K562 (cell line): ENCODE results near the gene XPR1. TPM values are rescaled to one million over a fixed set of nuclear protein-coding genes. Genes with fewer than 3 reads are reported as not detected.

Experiments
- BCLAF1 ChIP-seq, 2 experiments: fragments of 450-650 bp in 1 of 2; IDR thresholded peaks; 2 replicates each; pipeline ENCODE4 v1.6.1; 2011 to 2017; ENCODE audit warnings: low read depth in 2 of 2, antibody characterized with exemption in 1 of 2, borderline replicate concordance in 1 of 2, low read length in 1 of 2, mild to moderate bottlenecking in 1 of 2, mixed read lengths in 1 of 2; ENCODE audit not compliant: control insufficient read depth in 1 of 2
- BHLHE40 ChIP-seq: IDR thresholded peaks from 2 replicates; pipeline ENCODE4 v1.6.1; 2011; ENCODE audit warnings: low read length, improper control_type of control experiment
- CBX3 ChIP-seq, 2 experiments: IDR thresholded peaks; 1 replicate in 1 of 2; 2 replicates in 1 of 2; pipeline ENCODE4 v1.6.1; 2012; ENCODE audit warnings: inconsistent platforms in 2 of 2, low read length in 2 of 2, borderline replicate concordance in 1 of 2, control low read depth in 1 of 2
- CHD1 ChIP-seq: fragments of 200-600 bp; sonication (generic); IDR thresholded peaks from one replicate; pipeline ENCODE4 v1.6.1; 2012; ENCODE audit warnings: mild to moderate bottlenecking, moderate library complexity, low read length, inconsistent platforms
- CREBBP ChIP-seq: IDR thresholded peaks from one replicate; pipeline ENCODE4 v1.6.1; 2012; ENCODE audit warnings: low read depth, mild to moderate bottlenecking, control low read depth, inconsistent platforms, low read length
- ETV5 ChIP-seq: sonication (generic); formaldehyde crosslinking; IDR thresholded peaks from 2 replicates; pipeline ENCODE4 v1.4.0; 2020; ENCODE audit warnings: low read depth, mild to moderate bottlenecking, missing genetic modification reagents
- HDAC2 ChIP-seq: fragments of 450-650 bp; IDR thresholded peaks from 2 replicates; pipeline ENCODE4 v1.6.1; 2016; ENCODE audit warnings: mild to moderate bottlenecking
- HNRNPL ChIP-seq: fragments of 200-400 bp; formaldehyde crosslinking; IDR thresholded peaks from 2 replicates; pipeline ENCODE4 v1.6.1; 2017; ENCODE audit warnings: low read depth, mild to moderate bottlenecking, low read length
- MCM3 ChIP-seq: fragments of 450-650 bp; IDR thresholded peaks from 2 replicates; pipeline ENCODE4 v1.6.1; 2016
- MITF ChIP-seq: IDR thresholded peaks from 2 replicates; pipeline ENCODE4 v1.6.1; 2014; ENCODE audit warnings: antibody characterized with exemption
- NCOA1 ChIP-seq: fragments of 450-650 bp; IDR thresholded peaks from 2 replicates; pipeline ENCODE4 v1.6.1; 2016; ENCODE audit warnings: low read depth
- POLR3A ChIP-seq: IDR thresholded peaks from 2 replicates; pipeline ENCODE4 v1.6.1; 2011; ENCODE audit warnings: borderline replicate concordance, mild to moderate bottlenecking, moderate library complexity; ENCODE audit not compliant: insufficient read length, insufficient read depth; ENCODE audit errors: extremely low read depth
- SPI1 ChIP-seq: IDR thresholded peaks from 2 replicates; pipeline ENCODE4 v1.6.1; 2011; ENCODE audit warnings: low read depth, low read length, control low read depth, borderline replicate concordance
- STAT5A ChIP-seq: IDR thresholded peaks from 2 replicates; pipeline ENCODE4 v1.6.1; 2012; ENCODE audit warnings: low read length, inconsistent platforms, borderline replicate concordance
- STAT5B ChIP-seq: fragments of 250-450 bp; sonication (Bioruptor Pico); IDR thresholded peaks from 2 replicates; pipeline ENCODE4 v1.8.0; 2021; ENCODE audit warnings: mild to moderate bottlenecking, inconsistent platforms
- TRIM28 ChIP-seq: fragments of 450-650 bp; IDR thresholded peaks from 2 replicates; pipeline ENCODE4 v1.6.1; 2017
- ZKSCAN3 ChIP-seq: fragments of 250-450 bp; sonication (Bioruptor Pico); IDR thresholded peaks from 2 replicates; pipeline ENCODE4 v1.4.0; 2020
- ZNF134 ChIP-seq: fragments of 250-450 bp; sonication (Bioruptor Pico); conservative IDR thresholded peaks from 2 replicates; pipeline ENCODE4 v1.4.0; 2020
- ZNF197 ChIP-seq: fragments of 200-800 bp; sonication (Bioruptor generic); IDR thresholded peaks from 2 replicates; pipeline ENCODE4 v1.6.1; 2016; ENCODE audit warnings: low read depth, missing genetic modification characterization, missing compliant biosample characterization
- polyA plus RNA-seq, 8 experiments: library from polyadenylated mRNA; depleted of rRNA in 4 of 8; stranded (reverse) in 5 of 8; unstranded in 3 of 8; fragments of >200 nt; fragmentation: Nextera tagmentation in 2 of 8; fragmentation: Illumina TruSeq in 1 of 8; extraction: Ambion mirVana in 2 of 8; extraction: Trizol in 1 of 8; gene quantifications; 2 replicates each; pipeline versions ENCODE4 v1.2.1 to v1.2.3, GENCODE V29; 2011 to 2014; ENCODE audit warnings: inconsistent platforms in 1 of 8, missing spikeins in 1 of 8
- total RNA-seq, 7 experiments: library from RNA; depleted of rRNA in 6 of 7; stranded (reverse); fragments of >200 nt in 6 of 7; fragmentation: Illumina TruSeq in 2 of 7; extraction: Trizol in 2 of 7; gene quantifications; 2 replicates each; pipeline versions ENCODE4 v1.2.1 to v1.2.3, GENCODE V29; 2011 to 2021; ENCODE audit warnings: low replicate concordance in 1 of 7
- TF ChIP-seq, protein P1 (sequence below): fragments of 150-350 bp; IDR thresholded peaks from 2 replicates; pipeline ENCODE4 v1.6.1; 2014; ENCODE audit warnings: low read depth, mild to moderate bottlenecking, low read length, borderline replicate concordance
- TF ChIP-seq, protein P2 (sequence below): fragments of 450-650 bp; conservative IDR thresholded peaks from 2 replicates; pipeline ENCODE4 v1.6.1; 2016; ENCODE audit warnings: missing genetic modification characterization, low read depth, mild to moderate bottlenecking, control low read depth, missing compliant biosample characterization

XPR1 gene
- total and polyA plus RNA-seq, 9 of the 15 experiments (the other 6 are each of a cell fraction or from before 2014, with no cell fraction given): 3.0 to 66.2 (median 38.6) TPM

DNA sequence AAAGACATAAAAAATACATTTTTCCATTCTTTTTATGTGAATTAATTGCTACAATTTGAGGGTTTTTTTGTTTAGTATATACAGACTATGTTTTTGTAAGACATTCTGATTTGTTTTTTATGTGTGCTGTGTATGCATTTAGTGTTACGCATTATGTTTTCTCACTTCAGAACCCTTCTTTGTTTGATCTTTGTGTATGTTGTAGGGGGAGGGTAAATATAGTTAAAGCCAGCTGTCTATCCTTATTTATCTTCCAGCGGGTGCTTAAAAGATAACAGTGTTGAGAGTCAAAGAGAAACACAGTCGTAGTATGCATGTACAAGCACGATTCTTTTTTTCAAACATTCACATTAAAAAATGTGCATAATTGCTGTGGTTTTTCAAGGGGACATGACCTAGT, 183.4 kb downstream of the XPR1 start (continued):
- no peak for TF ChIP-seq MITF
- TF ChIP-seq TRIM28: no peak
- TF ChIP-seq, protein P1, sequence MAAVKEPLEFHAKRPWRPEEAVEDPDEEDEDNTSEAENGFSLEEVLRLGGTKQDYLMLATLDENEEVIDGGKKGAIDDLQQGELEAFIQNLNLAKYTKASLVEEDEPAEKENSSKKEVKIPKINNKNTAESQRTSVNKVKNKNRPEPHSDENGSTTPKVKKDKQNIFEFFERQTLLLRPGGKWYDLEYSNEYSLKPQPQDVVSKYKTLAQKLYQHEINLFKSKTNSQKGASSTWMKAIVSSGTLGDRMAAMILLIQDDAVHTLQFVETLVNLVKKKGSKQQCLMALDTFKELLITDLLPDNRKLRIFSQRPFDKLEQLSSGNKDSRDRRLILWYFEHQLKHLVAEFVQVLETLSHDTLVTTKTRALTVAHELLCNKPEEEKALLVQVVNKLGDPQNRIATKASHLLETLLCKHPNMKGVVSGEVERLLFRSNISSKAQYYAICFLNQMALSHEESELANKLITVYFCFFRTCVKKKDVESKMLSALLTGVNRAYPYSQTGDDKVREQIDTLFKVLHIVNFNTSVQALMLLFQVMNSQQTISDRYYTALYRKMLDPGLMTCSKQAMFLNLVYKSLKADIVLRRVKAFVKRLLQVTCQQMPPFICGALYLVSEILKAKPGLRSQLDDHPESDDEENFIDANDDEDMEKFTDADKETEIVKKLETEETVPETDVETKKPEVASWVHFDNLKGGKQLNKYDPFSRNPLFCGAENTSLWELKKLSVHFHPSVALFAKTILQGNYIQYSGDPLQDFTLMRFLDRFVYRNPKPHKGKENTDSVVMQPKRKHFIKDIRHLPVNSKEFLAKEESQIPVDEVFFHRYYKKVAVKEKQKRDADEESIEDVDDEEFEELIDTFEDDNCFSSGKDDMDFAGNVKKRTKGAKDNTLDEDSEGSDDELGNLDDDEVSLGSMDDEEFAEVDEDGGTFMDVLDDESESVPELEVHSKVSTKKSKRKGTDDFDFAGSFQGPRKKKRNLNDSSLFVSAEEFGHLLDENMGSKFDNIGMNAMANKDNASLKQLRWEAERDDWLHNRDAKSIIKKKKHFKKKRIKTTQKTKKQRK: no peak
- TF ChIP-seq CHD1: no peak
- TF ChIP-seq, protein P2, sequence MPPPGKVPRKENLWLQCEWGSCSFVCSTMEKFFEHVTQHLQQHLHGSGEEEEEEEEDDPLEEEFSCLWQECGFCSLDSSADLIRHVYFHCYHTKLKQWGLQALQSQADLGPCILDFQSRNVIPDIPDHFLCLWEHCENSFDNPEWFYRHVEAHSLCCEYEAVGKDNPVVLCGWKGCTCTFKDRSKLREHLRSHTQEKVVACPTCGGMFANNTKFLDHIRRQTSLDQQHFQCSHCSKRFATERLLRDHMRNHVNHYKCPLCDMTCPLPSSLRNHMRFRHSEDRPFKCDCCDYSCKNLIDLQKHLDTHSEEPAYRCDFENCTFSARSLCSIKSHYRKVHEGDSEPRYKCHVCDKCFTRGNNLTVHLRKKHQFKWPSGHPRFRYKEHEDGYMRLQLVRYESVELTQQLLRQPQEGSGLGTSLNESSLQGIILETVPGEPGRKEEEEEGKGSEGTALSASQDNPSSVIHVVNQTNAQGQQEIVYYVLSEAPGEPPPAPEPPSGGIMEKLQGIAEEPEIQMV: no peak
- TF ChIP-seq CBX3 (IDR thresholded peaks at IDR 0.05; ENCODE audit: borderline replicate concordance in 1 of 2, low read length in 2 of 2): no peak
- TF ChIP-seq ZKSCAN3 (CRISPR knock-in tag): no peak
- no peak for TF ChIP-seq BCLAF1 (IDR thresholded peaks at IDR 0.05; ENCODE audit: borderline replicate concordance in 1 of 2, control insufficient read depth in 1 of 2, low read depth in 2 of 2, low read length in 1 of 2)
- TF ChIP-seq SPI1: no peak
- TF ChIP-seq BHLHE40: no peak
- TF ChIP-seq HNRNPL: no peak
- TF ChIP-seq STAT5B (CRISPR knock-in tag): no peak
- TF ChIP-seq STAT5A: no peak; the same call in 1 of the 2 replicates
- no peak for TF ChIP-seq ETV5 (CRISPR knock-in tag)
- TF ChIP-seq CREBBP: no peak
- TF ChIP-seq ZNF134 (CRISPR knock-in tag): no peak
- TF ChIP-seq HDAC2: no peak
- no peak for TF ChIP-seq MCM3
- no peak for TF ChIP-seq NCOA1
- no peak for TF ChIP-seq POLR3A
- TF ChIP-seq ZNF197 (CRISPR knock-in tag): no peak
